ENCODE measurements around the gene ESAM.
A peak's percentile ranks its signal among the peaks of the same experiment; 100 is the strongest.

Gene ESAM

GRCh38 chr11:124756033-124756752, 5.9 kb downstream of the ESAM start:
- peaks cover 12% of the 10 kb centered on the region for H3K4me1 ChIP-seq (ENCODE audit: control insufficient read depth, insufficient read depth, low read length)
- H3K36me3 ChIP-seq (ENCODE audit: control insufficient read depth, insufficient read depth, low read length) = no peaks in the 10 kb centered on the region
- peaks cover 99% of the 10 kb centered on the region for H3K27me3 ChIP-seq (ENCODE audit: control insufficient read depth, insufficient read depth, low read length)

GRCh38 chr11:124754710-124755109, 7.4 kb downstream of the ESAM start:
- no peak overlapping the region for H3K4me3 ChIP-seq (ENCODE audit: low read depth, low read length)
- peaks cover 5% of the 10 kb centered on the region for H3K4me1 ChIP-seq (ENCODE audit: control insufficient read depth, insufficient read depth, low read length)
- no peak overlapping the region for H3K9ac ChIP-seq (ENCODE audit: low read depth, low read length)
- H3K27me3 ChIP-seq (ENCODE audit: control insufficient read depth, insufficient read depth, low read length) = peaks cover 99% of the 10 kb centered on the region
- no peaks in the 10 kb centered on the region for H3K9me3 ChIP-seq (ENCODE audit: control insufficient read depth, insufficient read depth, low read length)
- H3K36me3 ChIP-seq (ENCODE audit: control insufficient read depth, insufficient read depth, low read length) = no peaks in the 10 kb centered on the region

More at GRCh38 chr11:124756033-124756752, 5.9 kb downstream of the ESAM start:
- no peaks in the 10 kb centered on the region for H3K9me3 ChIP-seq (ENCODE audit: control insufficient read depth, insufficient read depth, low read length)
- no peak overlapping the region for H3K4me3 ChIP-seq (ENCODE audit: low read depth, low read length)
- H3K9ac ChIP-seq (ENCODE audit: low read depth, low read length) = no peak overlapping the region

GRCh38 chr11:124754309-124754708, 7.8 kb downstream of the ESAM start:
- Histone ChIP-seq H3K9ac (ENCODE audit: low read depth, low read length) (no peak overlapping the region), H3K9me3 (ENCODE audit: control insufficient read depth, insufficient read depth, low read length) (no peaks in the 10 kb centered on the region), H3K4me1 (ENCODE audit: control insufficient read depth, insufficient read depth, low read length) (peaks cover 5% of the 10 kb centered on the region), H3K36me3 (ENCODE audit: control insufficient read depth, insufficient read depth, low read length) (no peaks in the 10 kb centered on the region), H3K27me3 (ENCODE audit: control insufficient read depth, insufficient read depth, low read length) (peaks cover 99% of the 10 kb centered on the region), H3K4me3 (ENCODE audit: low read depth, low read length) (no peak overlapping the region)

GRCh38 chr11:124753624-124754023, 8.5 kb downstream of the ESAM start:
- H3K4me1 ChIP-seq (ENCODE audit: control insufficient read depth, insufficient read depth, low read length) = peaks cover 5% of the 10 kb centered on the region
- no peak overlapping the region for H3K4me3 ChIP-seq (ENCODE audit: low read depth, low read length)
- no peaks in the 10 kb centered on the region for H3K9me3 ChIP-seq (ENCODE audit: control insufficient read depth, insufficient read depth, low read length)
- peaks cover 99% of the 10 kb centered on the region for H3K27me3 ChIP-seq (ENCODE audit: control insufficient read depth, insufficient read depth, low read length)
- no peaks in the 10 kb centered on the region for H3K36me3 ChIP-seq (ENCODE audit: control insufficient read depth, insufficient read depth, low read length)
- no peak overlapping the region for H3K9ac ChIP-seq (ENCODE audit: low read depth, low read length)

GRCh38 chr11:124753205-124753604, 8.9 kb downstream of the ESAM start:
- Histone ChIP-seq H3K9ac (ENCODE audit: low read depth, low read length) (no peak overlapping the region), H3K36me3 (ENCODE audit: control insufficient read depth, insufficient read depth, low read length) (no peaks in the 10 kb centered on the region), H3K27me3 (ENCODE audit: control insufficient read depth, insufficient read depth, low read length) (peaks cover 100% of the 10 kb centered on the region), H3K9me3 (ENCODE audit: control insufficient read depth, insufficient read depth, low read length) (no peaks in the 10 kb centered on the region), H3K4me1 (ENCODE audit: control insufficient read depth, insufficient read depth, low read length) (peaks cover 5% of the 10 kb centered on the region), H3K4me3 (ENCODE audit: low read depth, low read length) (no peak overlapping the region)

GRCh38 chr11:124752471-124753102, 9.5 kb downstream of the ESAM start:
- peak overlapping the region; percentile 37 for H3K4me3 ChIP-seq (ENCODE audit: low read depth, low read length)
- no peaks in the 10 kb centered on the region for H3K36me3 ChIP-seq (ENCODE audit: control insufficient read depth, insufficient read depth, low read length)
- H3K4me1 ChIP-seq (ENCODE audit: control insufficient read depth, insufficient read depth, low read length) = peaks cover 6% of the 10 kb centered on the region
- no peak overlapping the region for H3K9ac ChIP-seq (ENCODE audit: low read depth, low read length)
- H3K9me3 ChIP-seq (ENCODE audit: control insufficient read depth, insufficient read depth, low read length) = no peaks in the 10 kb centered on the region
- peaks cover 100% of the 10 kb centered on the region for H3K27me3 ChIP-seq (ENCODE audit: control insufficient read depth, insufficient read depth, low read length)

GRCh38 chr11:124751741-124752470, 10.2 kb downstream of the ESAM start, which contains the start of gene VSIG2:
TSS of gene VSIG2 (minus strand) at chr11:124752255. CDS start at chr11:124752137, 118 bp downstream.
- peak within 1 kb of the TSS; percentile 37 for H3K4me3 ChIP-seq (ENCODE audit: low read depth, low read length)
- H3K9ac ChIP-seq (ENCODE audit: low read depth, low read length) = peak within 1 kb of the TSS; percentile 17
- H3K36me3 ChIP-seq (ENCODE audit: control insufficient read depth, insufficient read depth, low read length) = no peaks in the 10 kb centered on the region
- no peaks in the 10 kb centered on the region for H3K9me3 ChIP-seq (ENCODE audit: control insufficient read depth, insufficient read depth, low read length)
- H3K4me1 ChIP-seq (ENCODE audit: control insufficient read depth, insufficient read depth, low read length) = peaks cover 12% of the 10 kb centered on the region
- peaks cover 100% of the 10 kb centered on the region for H3K27me3 ChIP-seq (ENCODE audit: control insufficient read depth, insufficient read depth, low read length)

GRCh38 chr11:124751391-124751740, 10.7 kb downstream of the ESAM start:
- Histone ChIP-seq H3K4me3 (ENCODE audit: low read depth, low read length) (peak overlapping the region; percentile 37), H3K9ac (ENCODE audit: low read depth, low read length) (peak overlapping the region; percentile 17), H3K4me1 (ENCODE audit: control insufficient read depth, insufficient read depth, low read length) (peaks cover 12% of the 10 kb centered on the region), H3K9me3 (ENCODE audit: control insufficient read depth, insufficient read depth, low read length) (no peaks in the 10 kb centered on the region), H3K36me3 (ENCODE audit: control insufficient read depth, insufficient read depth, low read length) (no peaks in the 10 kb centered on the region), H3K27me3 (ENCODE audit: control insufficient read depth, insufficient read depth, low read length) (peaks cover 95% of the 10 kb centered on the region)

- Histone ChIP-seq H3K4me1 (ENCODE audit: control insufficient read depth, insufficient read depth, low read length) (peaks cover 12% of the 10 kb centered on the region), H3K27me3 (ENCODE audit: control insufficient read depth, insufficient read depth, low read length) (peaks cover 95% of the 10 kb centered on the region), H3K4me3 (ENCODE audit: low read depth, low read length) (no peak overlapping the region)
These were observed 12.2 kb downstream of the ESAM start for GRCh38 chr11:124749912-124750311.

GRCh38 chr11:124748481-124749343, 13.4 kb downstream of the ESAM start:
- H3K27me3 ChIP-seq (ENCODE audit: control insufficient read depth, insufficient read depth, low read length) = peaks cover 95% of the 10 kb centered on the region

More at GRCh38 chr11:124749912-124750311, 12.2 kb downstream of the ESAM start:
- Histone ChIP-seq H3K9me3 (ENCODE audit: control insufficient read depth, insufficient read depth, low read length) (no peaks in the 10 kb centered on the region), H3K9ac (ENCODE audit: low read depth, low read length) (no peak overlapping the region), H3K36me3 (ENCODE audit: control insufficient read depth, insufficient read depth, low read length) (no peaks in the 10 kb centered on the region)

GRCh38 chr11:124748100-124748418, 14.0 kb downstream of the ESAM start:
- Histone ChIP-seq H3K4me1 (ENCODE audit: control insufficient read depth, insufficient read depth, low read length) (peaks cover 12% of the 10 kb centered on the region), H3K27me3 (ENCODE audit: control insufficient read depth, insufficient read depth, low read length) (peaks cover 95% of the 10 kb centered on the region)

More at GRCh38 chr11:124748481-124749343, 13.4 kb downstream of the ESAM start:
- no peaks in the 10 kb centered on the region for H3K9me3 ChIP-seq (ENCODE audit: control insufficient read depth, insufficient read depth, low read length)
- peaks cover 12% of the 10 kb centered on the region for H3K4me1 ChIP-seq (ENCODE audit: control insufficient read depth, insufficient read depth, low read length)
- no peak overlapping the region for H3K9ac ChIP-seq (ENCODE audit: low read depth, low read length)
- no peak overlapping the region for H3K4me3 ChIP-seq (ENCODE audit: low read depth, low read length)
- no peaks in the 10 kb centered on the region for H3K36me3 ChIP-seq (ENCODE audit: control insufficient read depth, insufficient read depth, low read length)

More at GRCh38 chr11:124748100-124748418, 14.0 kb downstream of the ESAM start:
- no peaks in the 10 kb centered on the region for H3K36me3 ChIP-seq (ENCODE audit: control insufficient read depth, insufficient read depth, low read length)
- no peak overlapping the region for H3K9ac ChIP-seq (ENCODE audit: low read depth, low read length)
- no peak overlapping the region for H3K4me3 ChIP-seq (ENCODE audit: low read depth, low read length)
- no peaks in the 10 kb centered on the region for H3K9me3 ChIP-seq (ENCODE audit: control insufficient read depth, insufficient read depth, low read length)

Data from iPS-15b (cell line).